ENCODE data around the gene FBXL7. TPM values are rescaled to one million over a fixed set of nuclear protein-coding genes. Genes with fewer than 3 reads are reported as not detected.

FBXL7 gene
- total RNA-seq, 2 experiments from 2014 or later, result not detected

GRCh38 chr5:15794052-15794985 is 294.3 kb downstream of the FBXL7 start:
- Mint-ChIP-seq H3K27ac (no peak overlapping the region), H3K4me1 (no peaks in the 10 kb centered on the region), H3K4me3 (no peak overlapping the region), H3K9me3 (no peaks in the 10 kb centered on the region), H3K27me3 (no peaks in the 10 kb centered on the region), H3K36me3 (no peaks in the 10 kb centered on the region)
- DNase-seq, result no peak

- Mint-ChIP-seq H3K27ac (no peak overlapping the region), H3K27me3 (no peaks in the 10 kb centered on the region), H3K4me3 (no peak overlapping the region), H3K9me3 (no peaks in the 10 kb centered on the region), H3K4me1 (no peaks in the 10 kb centered on the region), H3K36me3 (no peaks in the 10 kb centered on the region)
- DNase-seq, result no peak
Observed at GRCh38 chr5:15796096-15796495, 296.1 kb downstream of the FBXL7 start.

- no peaks in the 10 kb centered on the region for H3K27me3 Mint-ChIP-seq
- H3K36me3 Mint-ChIP-seq, result no peaks in the 10 kb centered on the region
- H3K27ac Mint-ChIP-seq, result no peak overlapping the region
Observed at GRCh38 chr5:15796557-15796956, 296.6 kb downstream of the FBXL7 start.

GRCh38 chr5:15797116-15797515 is 297.1 kb downstream of the FBXL7 start:
- H3K4me3 Mint-ChIP-seq, result no peak overlapping the region
- no peaks in the 10 kb centered on the region for H3K27me3 Mint-ChIP-seq
- no peaks in the 10 kb centered on the region for H3K4me1 Mint-ChIP-seq
- no peak overlapping the region for H3K27ac Mint-ChIP-seq
- DNase-seq, result no peak
- no peaks in the 10 kb centered on the region for H3K36me3 Mint-ChIP-seq
- H3K9me3 Mint-ChIP-seq, result no peaks in the 10 kb centered on the region

More at GRCh38 chr5:15796557-15796956, 296.6 kb downstream of the FBXL7 start:
- Mint-ChIP-seq H3K4me1 (no peaks in the 10 kb centered on the region), H3K4me3 (no peak overlapping the region), H3K9me3 (no peaks in the 10 kb centered on the region)
- no peak for DNase-seq

- no peaks in the 10 kb centered on the region for H3K27me3 Mint-ChIP-seq
- H3K9me3 Mint-ChIP-seq, result no peaks in the 10 kb centered on the region
- no peak for DNase-seq
- H3K36me3 Mint-ChIP-seq, result no peaks in the 10 kb centered on the region
- H3K27ac Mint-ChIP-seq, result no peak overlapping the region
- H3K4me1 Mint-ChIP-seq, result no peaks in the 10 kb centered on the region
- no peak overlapping the region for H3K4me3 Mint-ChIP-seq
Observed at GRCh38 chr5:15798006-15798405, 298.0 kb downstream of the FBXL7 start.

- Mint-ChIP-seq H3K4me3 (no peak overlapping the region), H3K9me3 (no peaks in the 10 kb centered on the region), H3K27me3 (no peaks in the 10 kb centered on the region), H3K27ac (no peak overlapping the region), H3K36me3 (no peaks in the 10 kb centered on the region), H3K4me1 (no peaks in the 10 kb centered on the region)
- no peak for DNase-seq
Observed at GRCh38 chr5:15799014-15799413, 299.0 kb downstream of the FBXL7 start.

GRCh38 chr5:15799612-15800011 is 299.6 kb downstream of the FBXL7 start:
- Mint-ChIP-seq H3K4me3 (no peak overlapping the region), H3K27ac (no peak overlapping the region), H3K36me3 (no peaks in the 10 kb centered on the region), H3K9me3 (no peaks in the 10 kb centered on the region), H3K4me1 (no peaks in the 10 kb centered on the region), H3K27me3 (no peaks in the 10 kb centered on the region)
- no peak for DNase-seq

- no peaks in the 10 kb centered on the region for H3K27me3 Mint-ChIP-seq
- no peak overlapping the region for H3K27ac Mint-ChIP-seq
- DNase-seq, result no peak
- H3K36me3 Mint-ChIP-seq, result no peaks in the 10 kb centered on the region
- no peak overlapping the region for H3K4me3 Mint-ChIP-seq
- no peaks in the 10 kb centered on the region for H3K4me1 Mint-ChIP-seq
- no peaks in the 10 kb centered on the region for H3K9me3 Mint-ChIP-seq
Observed at GRCh38 chr5:15803280-15803679, 303.3 kb downstream of the FBXL7 start.

GRCh38 chr5:15806613-15807012 is 306.6 kb downstream of the FBXL7 start:
- no peak overlapping the region for H3K27ac Mint-ChIP-seq
- H3K4me3 Mint-ChIP-seq, result no peak overlapping the region
- H3K9me3 Mint-ChIP-seq, result no peaks in the 10 kb centered on the region
- no peak for DNase-seq
- no peaks in the 10 kb centered on the region for H3K4me1 Mint-ChIP-seq
- H3K27me3 Mint-ChIP-seq, result no peaks in the 10 kb centered on the region
- H3K36me3 Mint-ChIP-seq, result no peaks in the 10 kb centered on the region

GRCh38 chr5:15807248-15807647 is 307.3 kb downstream of the FBXL7 start:
- H3K27me3 Mint-ChIP-seq, result no peaks in the 10 kb centered on the region
- no peaks in the 10 kb centered on the region for H3K36me3 Mint-ChIP-seq
- no peak overlapping the region for H3K4me3 Mint-ChIP-seq
- H3K4me1 Mint-ChIP-seq, result no peaks in the 10 kb centered on the region
- H3K9me3 Mint-ChIP-seq, result peaks cover 3% of the 10 kb centered on the region
- no peak for DNase-seq
- no peak overlapping the region for H3K27ac Mint-ChIP-seq

- DNase-seq, result no peak
- H3K27me3 Mint-ChIP-seq, result no peaks in the 10 kb centered on the region
- H3K27ac Mint-ChIP-seq, result no peak overlapping the region
Observed at GRCh38 chr5:15807871-15808270, 307.9 kb downstream of the FBXL7 start.

GRCh38 chr5:15808577-15808976 is 308.6 kb downstream of the FBXL7 start:
- Mint-ChIP-seq H3K27ac (no peak overlapping the region), H3K36me3 (no peaks in the 10 kb centered on the region), H3K4me3 (no peak overlapping the region), H3K4me1 (no peaks in the 10 kb centered on the region), H3K27me3 (no peaks in the 10 kb centered on the region), H3K9me3 (peaks cover 3% of the 10 kb centered on the region)
- no peak for DNase-seq

More at GRCh38 chr5:15807871-15808270, 307.9 kb downstream of the FBXL7 start:
- Mint-ChIP-seq H3K36me3 (no peaks in the 10 kb centered on the region), H3K4me1 (no peaks in the 10 kb centered on the region), H3K4me3 (no peak overlapping the region), H3K9me3 (peaks cover 3% of the 10 kb centered on the region)

- H3K36me3 Mint-ChIP-seq, result no peaks in the 10 kb centered on the region
- H3K27me3 Mint-ChIP-seq, result no peaks in the 10 kb centered on the region
- no peak overlapping the region for H3K27ac Mint-ChIP-seq
- H3K4me3 Mint-ChIP-seq, result no peak overlapping the region
- DNase-seq, result no peak
- peaks cover 6% of the 10 kb centered on the region for H3K9me3 Mint-ChIP-seq
- H3K4me1 Mint-ChIP-seq, result no peaks in the 10 kb centered on the region
Observed at GRCh38 chr5:15819617-15820016, 319.6 kb downstream of the FBXL7 start.

GRCh38 chr5:15821506-15821905 is 321.5 kb downstream of the FBXL7 start:
- Mint-ChIP-seq H3K4me1 (no peaks in the 10 kb centered on the region), H3K4me3 (no peak overlapping the region), H3K27me3 (no peaks in the 10 kb centered on the region), H3K27ac (no peak overlapping the region), H3K9me3 (peaks cover 3% of the 10 kb centered on the region), H3K36me3 (no peaks in the 10 kb centered on the region)
- no peak for DNase-seq

- no peaks in the 10 kb centered on the region for H3K36me3 Mint-ChIP-seq
- H3K9me3 Mint-ChIP-seq, result no peaks in the 10 kb centered on the region
- H3K4me1 Mint-ChIP-seq, result no peaks in the 10 kb centered on the region
- H3K4me3 Mint-ChIP-seq, result no peak overlapping the region
- H3K27ac Mint-ChIP-seq, result no peak overlapping the region
- H3K27me3 Mint-ChIP-seq, result no peaks in the 10 kb centered on the region
- no peak for DNase-seq
Observed at GRCh38 chr5:15823398-15823797, 323.4 kb downstream of the FBXL7 start.

- Mint-ChIP-seq H3K4me3 (no peak overlapping the region), H3K27ac (no peak overlapping the region), H3K4me1 (no peaks in the 10 kb centered on the region), H3K27me3 (no peaks in the 10 kb centered on the region), H3K36me3 (no peaks in the 10 kb centered on the region), H3K9me3 (no peaks in the 10 kb centered on the region)
- DNase-seq, result no peak
Observed at GRCh38 chr5:15827741-15828140, 327.8 kb downstream of the FBXL7 start.
